Stimulated activated CD8-positive, alpha-beta memory T cell treated with anti-CD3 and anti-CD28 coated beads, Interleukin-7, amount 100 ng/mL, for 24 hours (primary cell): ENCODE results near the gene G0S2.

ENCODE experiments used
- DNase-seq: peaks from one replicate; pipeline ENCODE4 v3.0.0-alpha.2; 2020; ENCODE audit warnings: low read depth

Gene G0S2

DNA sequence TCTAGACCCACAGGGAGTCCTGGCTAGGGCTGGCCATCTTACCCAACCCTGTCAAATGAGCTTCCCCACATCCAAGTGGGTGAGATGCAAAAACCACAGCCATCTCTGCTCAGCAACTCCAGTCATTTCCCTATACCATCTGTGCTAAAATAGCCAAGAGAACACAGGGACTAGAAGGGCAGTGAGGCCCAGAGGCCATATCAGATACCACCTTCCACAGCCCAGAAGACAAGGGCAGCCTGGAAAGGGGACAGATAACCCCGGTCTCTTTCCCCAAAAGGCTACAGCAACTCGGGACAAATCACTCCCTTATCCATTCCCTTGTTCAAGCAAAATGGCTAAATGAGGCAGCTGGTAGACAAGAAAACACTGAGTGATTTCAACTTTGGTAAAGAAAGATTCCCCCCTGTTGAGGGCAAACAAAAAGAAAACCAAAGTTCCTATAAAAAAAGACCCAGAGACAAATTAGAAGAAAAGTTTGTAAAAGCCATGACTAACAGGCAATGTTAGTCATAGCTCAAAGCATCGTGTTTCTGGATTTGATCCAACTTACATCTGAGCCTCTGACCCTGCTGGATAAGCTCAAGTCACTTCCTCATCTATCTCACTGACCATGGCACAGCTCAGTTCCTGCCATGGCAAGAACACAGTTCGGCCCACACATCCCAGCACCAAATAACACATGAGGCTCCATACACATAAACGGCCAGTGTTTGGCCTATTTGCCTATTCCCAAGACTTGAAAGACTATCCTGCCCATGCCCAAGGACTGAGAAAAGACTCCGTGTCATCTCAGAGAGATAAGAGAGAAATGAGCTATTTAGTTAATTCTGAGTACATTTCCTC lies 26.1 kb upstream of the G0S2 start:
- no peak for DNase-seq

DNA sequence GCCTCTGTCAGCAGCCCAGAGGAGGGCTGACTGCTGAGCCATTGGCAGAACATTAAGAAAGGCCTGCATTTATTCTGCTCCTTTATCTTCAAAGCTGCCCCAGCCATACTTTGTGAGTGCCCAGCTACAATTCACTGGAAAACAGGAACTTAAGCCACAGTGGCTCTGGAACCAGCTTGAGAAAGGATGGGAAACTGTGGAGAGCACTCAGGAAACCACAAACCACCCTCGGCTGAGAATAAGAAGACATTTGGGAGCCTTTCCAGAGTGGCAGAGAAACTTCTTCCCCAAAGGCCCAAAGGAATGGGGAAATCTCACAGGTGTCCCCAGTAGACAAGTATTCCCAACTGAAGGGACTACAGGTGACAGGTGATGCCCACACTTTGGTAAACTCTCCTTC lies 24.8 kb upstream of the G0S2 start:
- no peak for DNase-seq

DNA sequence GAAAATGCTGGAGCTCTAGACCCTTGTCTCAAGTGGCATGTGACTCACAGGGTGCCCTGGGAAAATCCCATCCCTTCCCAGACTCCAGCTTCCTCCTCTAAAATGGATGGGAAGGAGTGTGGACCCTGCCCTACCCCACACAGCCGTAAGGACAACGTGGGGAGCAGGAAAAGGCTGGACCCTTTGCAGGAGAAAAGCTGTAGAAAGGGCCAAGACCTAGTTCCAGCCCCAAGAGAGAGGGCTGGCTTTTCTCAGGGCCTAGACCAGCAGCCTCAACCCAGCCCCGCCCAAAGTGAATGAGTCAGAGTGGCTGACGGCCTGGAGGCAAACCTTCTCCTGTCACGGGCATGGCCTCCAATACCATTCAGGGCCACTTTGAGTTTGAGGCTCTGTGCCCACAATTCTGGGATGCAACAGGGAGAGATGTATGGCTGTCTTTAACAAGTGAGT lies 24.0 kb upstream of the G0S2 start:
- DNase-seq = no peak

DNA sequence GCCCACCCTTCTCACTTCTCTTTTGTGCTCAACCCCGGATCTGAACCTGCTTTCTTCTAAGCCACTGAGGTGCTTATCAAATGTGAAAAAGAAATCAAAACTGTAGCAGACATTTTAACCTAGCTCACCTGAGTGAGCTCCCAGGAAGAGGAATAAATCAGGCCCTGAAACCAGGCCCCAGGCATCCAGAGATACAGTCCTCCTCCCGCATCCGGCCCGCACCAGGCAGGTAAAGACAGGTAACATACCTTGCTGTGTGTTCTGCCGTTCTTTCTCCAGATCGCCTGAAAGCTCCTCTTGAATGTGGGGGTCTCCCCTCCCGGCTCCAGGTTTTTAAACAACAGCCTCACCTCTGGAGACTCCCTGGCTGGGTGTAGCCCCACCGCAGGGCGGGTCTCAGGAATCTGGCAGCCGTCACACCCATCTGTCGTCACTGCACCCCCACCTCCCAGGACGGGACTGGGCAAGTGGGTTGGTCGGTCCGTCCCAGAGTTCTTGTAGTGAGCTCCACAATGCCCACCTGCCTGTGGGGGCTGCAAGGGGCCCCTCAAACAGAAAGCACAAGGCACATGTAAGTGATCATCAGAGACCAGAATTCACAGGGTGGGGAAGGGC lies 23.0 kb upstream of the G0S2 start, which contains the start of gene LAMB3:
Gene LAMB3, minus strand, starts transcription at position 305 of the 615 bp plus-strand sequence. CDS start 1,481 bp downstream, outside the sequence.
- DNase-seq = no peak

DNA sequence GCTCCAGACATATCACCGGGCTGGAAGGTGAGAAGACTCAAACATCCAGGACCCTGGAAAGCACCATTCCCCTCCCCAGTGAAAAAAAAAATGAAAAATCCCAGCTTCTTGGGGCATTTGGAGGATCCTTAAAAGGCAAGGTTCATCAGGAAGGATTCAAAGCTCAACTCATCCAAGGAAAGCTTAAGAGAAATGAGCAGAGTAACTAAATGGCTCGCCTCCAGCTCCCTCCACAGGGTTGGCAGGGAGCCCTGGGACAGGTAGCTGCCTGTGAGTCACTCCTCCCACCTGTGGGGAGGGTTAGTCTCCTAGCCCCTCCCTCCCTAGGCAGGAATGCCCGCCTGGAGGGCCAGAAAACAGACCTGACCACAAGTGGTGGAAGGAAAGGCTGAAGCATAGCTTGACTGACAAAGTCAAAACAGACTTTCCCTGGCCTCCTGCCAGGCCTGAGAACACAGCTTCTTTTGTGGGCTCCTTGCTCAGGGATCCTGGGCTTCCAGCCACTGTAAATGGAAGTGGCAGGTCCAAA lies 22.3 kb upstream of the G0S2 start:
- DNase-seq = no peak

DNA sequence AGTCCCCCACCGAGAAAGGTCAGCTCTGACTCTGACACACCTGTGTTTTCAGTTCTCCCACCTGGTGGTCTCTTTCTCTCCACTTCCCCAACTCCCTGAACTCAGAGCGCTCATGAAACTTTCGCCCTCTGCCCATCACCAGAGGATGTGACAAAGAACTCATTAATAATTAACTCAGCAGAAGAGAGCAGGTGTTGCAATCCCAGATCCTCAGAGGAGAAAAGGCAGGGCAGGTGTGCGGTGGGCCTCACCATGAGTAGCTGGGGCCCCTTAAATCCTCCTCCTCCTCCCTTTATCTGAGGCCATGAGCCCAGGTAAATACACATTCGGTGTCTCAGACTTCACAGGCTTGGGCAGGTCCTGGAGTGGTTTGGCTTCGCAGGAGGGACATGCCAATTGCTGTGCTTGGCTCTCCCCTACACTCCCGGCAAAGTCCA lies 21.3 kb upstream of the G0S2 start:
- no peak for DNase-seq

DNA sequence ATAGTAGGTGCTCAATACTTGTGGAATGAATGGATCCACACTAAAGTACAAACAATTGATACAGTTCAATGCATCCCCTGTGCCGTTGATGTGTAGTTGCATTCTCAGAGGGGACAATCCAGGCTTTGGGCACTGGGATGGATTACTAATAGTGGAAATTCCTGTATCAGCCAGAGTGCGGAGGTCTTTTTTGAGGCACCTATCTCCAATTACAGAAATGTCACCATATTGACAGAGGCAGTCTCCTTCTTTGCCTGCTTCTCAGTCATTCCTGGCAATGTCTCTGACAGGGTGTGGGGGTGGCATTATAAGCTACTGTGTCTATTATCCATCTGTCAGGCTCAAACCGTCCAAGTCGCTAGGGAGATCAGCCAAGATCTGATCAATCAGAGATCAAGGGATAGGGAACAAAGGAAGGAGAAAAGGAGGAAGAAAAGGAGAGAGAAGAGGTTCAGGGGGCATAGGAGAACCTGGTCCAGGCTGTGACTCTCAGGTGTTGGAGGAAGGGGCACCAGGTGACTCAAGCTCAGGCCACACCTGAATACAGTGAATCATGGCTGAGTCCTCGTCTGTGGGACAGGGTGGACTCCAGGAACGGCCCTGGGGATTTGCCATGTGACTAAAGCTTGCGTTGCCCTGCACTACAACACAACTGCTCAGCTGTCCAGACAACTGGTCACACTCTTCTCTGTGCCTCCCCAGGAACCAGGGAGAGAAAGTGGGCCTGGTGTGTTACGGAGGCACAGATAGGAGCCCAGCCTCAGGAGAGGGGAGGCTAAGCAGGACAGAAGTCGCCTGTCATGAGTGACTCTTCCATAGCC lies 19.6 kb upstream of the G0S2 start:
- no peak for DNase-seq

DNA sequence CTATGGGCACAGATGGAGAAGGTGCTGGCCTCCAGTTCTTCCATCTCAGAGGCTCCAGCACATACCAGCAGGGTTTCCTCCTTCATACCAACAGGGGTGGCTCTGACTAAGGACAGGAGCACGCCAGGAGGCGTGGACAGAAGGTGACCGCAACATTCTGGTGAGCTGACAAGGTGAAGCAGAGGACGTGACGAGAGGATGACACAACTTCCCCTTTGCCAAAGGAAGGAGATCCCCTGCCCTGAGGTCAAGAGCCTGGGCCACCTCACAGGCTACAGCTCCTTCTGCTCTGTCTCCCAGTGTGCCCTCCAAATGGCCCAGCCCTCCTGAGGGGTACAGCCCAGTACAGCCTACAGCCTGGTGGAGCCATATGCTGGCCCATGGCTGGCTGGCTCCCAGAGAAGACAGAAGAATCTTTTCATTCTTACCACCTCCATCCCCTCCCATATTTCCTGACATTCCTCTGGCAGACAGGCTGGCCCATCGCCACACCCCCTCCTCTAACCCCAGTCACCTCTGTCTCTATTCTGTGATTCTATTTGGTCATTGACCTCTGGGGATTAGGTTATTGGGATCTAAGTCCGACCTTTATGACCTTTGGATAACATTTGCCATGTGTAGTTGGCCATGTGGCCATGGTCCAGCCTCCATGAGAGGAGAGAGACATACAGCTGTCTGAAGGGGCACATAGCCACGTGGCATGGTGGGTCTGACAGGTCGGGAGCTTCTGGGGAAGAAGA lies 17.9 kb upstream of the G0S2 start:
- no peak for DNase-seq

DNA sequence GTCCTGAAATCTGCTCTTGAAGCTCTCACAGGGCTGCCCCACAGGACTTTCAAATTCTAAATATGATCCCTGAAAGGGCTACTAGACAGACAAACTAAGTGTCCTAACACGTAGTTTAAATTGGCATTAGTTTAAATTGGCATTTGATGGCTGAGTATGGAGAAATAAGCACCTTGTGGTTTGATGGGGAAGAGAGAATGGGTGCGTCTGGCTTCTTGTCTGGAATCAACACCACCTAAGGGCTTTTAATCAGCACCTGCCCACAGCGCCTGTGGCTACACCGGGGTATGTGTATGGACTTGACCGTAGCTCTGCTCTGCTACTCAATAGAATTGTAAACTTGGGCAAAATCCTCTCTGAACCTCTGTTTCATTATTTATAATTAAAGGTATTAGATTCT lies 17.3 kb upstream of the G0S2 start:
- no peak for DNase-seq

DNA sequence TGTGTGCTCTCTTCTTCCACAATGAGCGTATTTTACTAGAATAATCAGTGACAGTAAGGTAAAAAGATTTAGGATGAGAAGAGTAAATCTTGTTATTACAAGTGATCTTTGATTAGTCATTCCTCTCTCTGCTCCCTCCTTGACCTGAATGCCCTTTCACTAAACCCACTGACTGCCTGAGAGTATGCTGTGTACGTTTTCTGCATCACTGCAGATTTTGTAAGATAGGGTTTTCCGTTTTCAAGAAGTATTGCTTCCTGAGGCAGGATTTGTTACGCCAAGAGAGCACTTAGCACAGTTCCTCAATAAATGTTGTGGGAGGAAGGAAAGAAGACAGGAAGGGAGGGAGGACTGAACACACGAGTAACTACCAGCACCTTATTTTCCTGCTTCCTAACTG lies 15.3 kb upstream of the G0S2 start:
- DNase-seq = no peak

DNA sequence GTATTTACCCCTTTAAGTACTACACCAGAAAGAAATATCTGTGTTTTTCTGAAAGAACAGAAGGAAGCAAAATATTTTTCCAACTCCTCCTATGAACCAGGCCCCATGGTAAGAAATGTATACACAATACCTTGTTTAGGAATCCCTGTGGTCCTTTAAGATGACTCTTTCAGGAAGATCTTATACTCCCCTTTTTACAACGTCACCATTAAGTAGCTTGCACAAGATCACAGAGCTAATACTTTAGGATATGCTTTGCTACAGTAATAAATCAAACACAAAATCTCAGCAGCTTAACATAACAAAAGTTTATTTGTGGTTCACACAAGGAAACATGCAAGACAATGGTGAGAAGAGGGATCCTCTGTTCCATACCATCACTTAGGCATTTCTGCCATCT lies 14.1 kb upstream of the G0S2 start:
- no peak for DNase-seq

DNA sequence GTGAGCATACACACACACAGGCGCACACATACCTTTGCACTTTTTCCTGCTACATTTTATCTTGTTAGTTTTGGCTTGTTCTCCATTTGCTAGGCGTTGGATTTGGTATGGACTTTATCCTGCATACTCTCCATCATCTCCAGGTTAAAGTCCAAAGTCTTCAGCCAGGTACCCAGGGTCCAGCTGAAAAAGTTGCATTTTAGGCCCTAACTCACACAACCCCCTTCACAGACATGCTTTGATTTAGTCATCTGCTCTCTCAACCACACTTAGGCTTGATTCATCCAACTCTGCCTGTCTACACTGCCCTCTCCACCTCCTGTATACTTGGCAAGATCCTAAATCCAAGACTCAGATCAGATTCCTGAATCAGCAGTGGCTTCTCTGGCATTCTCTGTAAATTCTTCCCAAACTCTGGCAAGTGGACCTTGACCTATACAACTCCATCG lies 12.3 kb upstream of the G0S2 start:
- DNase-seq = no peak

DNA sequence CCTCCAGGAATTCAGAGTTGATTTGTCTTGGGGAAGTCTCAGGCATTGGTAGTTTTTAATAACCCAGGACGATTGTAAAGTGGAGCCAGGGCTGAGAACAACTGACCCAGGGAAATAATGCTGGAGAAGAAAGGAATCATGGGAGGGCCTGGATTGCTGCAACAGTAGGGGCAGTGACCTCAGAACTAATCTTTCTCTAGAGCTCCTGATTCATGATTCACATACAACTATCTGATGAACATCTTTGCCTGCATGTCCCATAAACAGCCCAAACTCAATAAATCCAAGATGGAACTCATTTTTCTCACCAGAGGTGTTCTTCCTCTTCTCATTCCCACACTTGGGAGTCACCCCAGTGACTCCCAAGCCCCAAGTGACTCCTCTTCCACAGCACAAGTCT lies 8.1 kb upstream of the G0S2 start:
- no peak for DNase-seq

DNA sequence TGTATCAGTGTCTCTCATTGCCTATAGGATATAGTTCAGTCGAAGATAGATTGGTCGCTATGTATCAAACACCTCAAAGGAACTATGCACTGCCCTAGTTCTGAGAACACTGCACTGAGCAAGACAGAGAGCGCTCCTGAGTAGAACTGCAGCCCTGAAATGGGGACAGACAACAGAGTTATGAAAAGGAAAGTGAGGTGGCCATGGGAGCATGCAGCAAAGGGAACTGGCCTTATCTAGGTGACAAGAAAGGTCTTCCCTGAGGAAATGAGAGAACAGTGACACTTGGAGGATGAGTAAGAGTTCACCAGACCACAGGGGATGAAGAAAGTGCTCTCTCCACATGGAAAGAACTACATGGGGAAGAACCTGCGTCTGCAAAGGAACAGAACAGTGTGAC lies 7.5 kb upstream of the G0S2 start:
- DNase-seq = no peak

DNA sequence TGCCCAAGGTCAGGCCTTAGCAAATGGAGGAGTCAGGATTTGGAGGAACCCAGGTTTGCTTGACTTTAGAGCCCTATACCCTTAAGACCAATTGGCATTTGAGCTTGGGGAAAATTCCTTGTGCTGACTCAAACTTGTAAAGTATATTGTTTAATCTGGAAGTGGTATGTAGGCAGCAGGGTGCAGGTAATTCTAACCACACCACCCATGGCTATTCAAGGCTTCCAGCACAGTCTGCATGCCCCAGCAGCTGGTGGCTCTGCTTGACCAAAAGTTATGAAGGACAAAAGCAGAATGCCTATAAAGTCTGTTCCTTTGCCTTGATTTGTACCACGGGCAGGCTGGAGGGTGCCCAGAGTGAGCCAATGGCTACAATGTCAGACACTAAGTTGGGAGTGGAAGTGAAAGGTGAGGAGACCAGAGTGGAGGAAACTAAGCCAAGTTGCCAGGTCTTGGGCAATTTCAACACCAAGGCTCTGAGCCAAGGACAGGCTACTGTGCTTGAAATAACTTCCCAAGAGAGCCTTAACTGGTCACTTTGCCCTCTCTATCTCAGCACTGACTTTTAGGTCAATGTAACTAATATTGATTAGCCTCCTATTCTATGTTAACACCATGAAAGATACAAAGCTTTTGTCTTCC lies 4.7 kb upstream of the G0S2 start:
- DNase-seq = no peak

DNA sequence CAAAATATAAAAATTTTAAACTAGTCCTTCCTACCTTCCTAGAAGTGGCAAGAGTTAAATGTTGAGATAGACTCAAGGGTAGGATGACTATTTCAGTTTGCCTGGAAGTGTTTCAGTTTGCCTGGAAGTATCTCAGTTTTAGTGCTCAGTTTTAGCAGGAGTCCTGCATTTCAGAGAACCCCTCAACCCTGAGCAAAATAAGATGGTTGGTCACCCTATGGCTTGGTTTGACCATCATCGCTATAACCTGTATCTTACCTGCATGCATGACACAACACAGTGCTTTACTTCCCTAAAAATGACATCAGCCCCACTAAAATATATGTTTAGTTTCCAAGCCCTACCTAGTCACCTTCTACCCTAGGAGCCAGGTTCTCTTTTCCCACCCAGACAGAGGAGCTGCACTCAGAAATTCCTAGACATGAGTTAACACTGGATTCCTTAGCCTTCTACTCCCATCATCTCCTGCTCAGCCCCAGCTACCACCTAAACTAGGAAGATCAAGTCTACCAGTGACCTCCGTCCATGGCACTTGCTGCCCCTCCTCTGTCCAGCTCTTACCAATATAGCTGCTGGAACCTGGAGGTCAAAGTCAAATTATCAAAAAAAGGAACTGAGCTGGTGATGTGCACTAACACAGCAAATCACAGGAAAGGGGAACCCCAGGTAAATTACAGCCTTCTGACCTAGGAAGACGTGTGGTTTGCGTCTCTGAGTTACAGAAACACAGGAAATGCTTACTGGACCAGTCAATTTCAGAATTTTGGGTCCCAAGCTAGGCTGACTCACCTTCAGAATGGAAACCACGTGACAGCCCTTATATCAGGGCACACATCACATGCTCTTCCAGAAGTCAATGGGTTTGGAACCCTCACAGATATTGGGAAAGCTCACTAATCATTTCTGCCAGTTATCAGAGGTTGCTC lies 2.2 kb upstream of the G0S2 start:
- no peak for DNase-seq

DNA sequence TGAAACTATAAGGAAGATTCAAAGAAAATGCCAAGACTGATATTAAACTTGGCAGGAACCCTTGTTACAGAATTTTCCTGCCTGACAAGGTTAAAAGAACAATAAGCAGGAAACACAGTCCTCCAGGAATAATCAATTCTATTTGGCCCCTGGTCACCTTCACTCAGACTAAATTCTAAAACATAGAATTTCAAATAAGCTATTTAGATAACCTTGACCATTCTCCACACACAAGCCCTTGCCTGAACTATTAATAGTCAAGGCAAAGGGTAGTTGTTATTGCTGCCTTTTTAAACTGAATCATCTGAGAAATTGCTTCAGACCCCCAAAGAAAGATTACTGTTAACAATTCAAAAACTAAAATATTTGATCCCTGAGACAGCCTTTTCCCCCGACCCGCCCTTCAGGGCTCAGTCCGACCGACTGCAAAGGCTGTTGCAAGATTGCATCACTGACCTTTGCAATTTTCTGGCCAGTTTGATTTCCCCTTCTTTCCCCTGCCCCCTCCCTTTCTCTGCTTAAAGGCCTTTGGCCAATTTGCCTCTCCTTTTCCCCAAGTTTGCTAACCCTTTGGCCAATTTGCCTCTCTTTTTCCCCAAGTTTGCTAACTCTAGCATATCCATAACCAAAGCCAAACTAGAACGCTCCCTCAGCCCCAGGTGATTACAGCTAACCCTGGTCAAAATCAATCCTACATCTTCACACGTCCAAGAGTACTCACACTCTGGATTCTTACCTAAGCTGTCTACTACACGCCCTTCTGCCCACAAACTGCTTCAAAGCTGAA lies 1.4 kb upstream of the G0S2 start:
- DNase-seq = no peak

DNA sequence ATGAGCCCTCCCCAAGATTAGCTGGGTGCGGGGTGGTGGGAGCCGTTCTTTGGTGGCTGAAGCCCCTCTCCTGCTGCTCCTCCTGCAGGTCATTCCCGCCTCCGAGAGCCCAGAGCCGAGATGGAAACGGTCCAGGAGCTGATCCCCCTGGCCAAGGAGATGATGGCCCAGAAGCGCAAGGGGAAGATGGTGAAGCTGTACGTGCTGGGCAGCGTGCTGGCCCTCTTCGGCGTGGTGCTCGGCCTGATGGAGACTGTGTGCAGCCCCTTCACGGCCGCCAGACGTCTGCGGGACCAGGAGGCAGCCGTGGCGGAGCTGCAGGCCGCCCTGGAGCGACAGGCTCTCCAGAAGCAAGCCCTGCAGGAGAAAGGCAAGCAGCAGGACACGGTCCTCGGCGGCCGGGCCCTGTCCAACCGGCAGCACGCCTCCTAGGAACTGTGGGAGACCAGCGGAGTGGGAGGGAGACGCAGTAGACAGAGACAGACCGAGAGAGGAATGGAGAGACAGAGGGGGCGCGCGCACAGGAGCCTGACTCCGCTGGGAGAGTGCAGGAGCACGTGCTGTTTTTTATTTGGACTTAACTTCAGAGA lies 448 bp downstream of the G0S2 start:
- DNase-seq = no peak
